Activated CD8-positive, alpha-beta T cell treated with anti-CD3 and anti-CD28 coated beads, Interleukin-2, amount 10 ng/mL, durations not matched to agents 7 days and 5 days (primary cell): ENCODE data around the gene TIAM2. TPM values are rescaled to one million over a fixed set of nuclear protein-coding genes. Genes with fewer than 3 reads are reported as not detected.
A peak's percentile ranks its signal among the peaks of the same experiment; 100 is the strongest.

Source experiments
- ATAC-seq: fragments of 150-1000 bp; cut with Tn5 transposase; one replicate; pipeline ENCODE4 v1.10.0; 2021; ENCODE audit warnings: moderate library complexity
- CTCF ChIA-PET: fragments of 350-600 bp; sonication (Branson Sonifier 250); formaldehyde crosslinking; loops from one replicate; lab custom pipeline; 2021; ENCODE audit warnings: antibody characterized with exemption; lab: Charles Lee
- POLR2A ChIA-PET: fragments of 350-600 bp; sonication (Branson Sonifier 250); formaldehyde crosslinking; loops from one replicate; lab custom pipeline; 2021; ENCODE audit warnings: antibody characterized with exemption; lab: Charles Lee
- DNase-seq: peaks from one replicate; pipeline ENCODE4 v3.0.0-alpha.2; 2020
- H3K27ac Mint-ChIP-seq: one replicate; pipeline ENCODE4 v1.8.0; 2021; ENCODE audit warnings: mild to moderate bottlenecking, mixed read lengths
- H3K27me3 Mint-ChIP-seq: one replicate; pipeline ENCODE4 v1.8.0; 2021; ENCODE audit warnings: low read depth, mixed read lengths
- H3K36me3 Mint-ChIP-seq: one replicate; pipeline ENCODE4 v1.8.0; 2021; ENCODE audit warnings: low read depth, mixed read lengths
- H3K4me1 Mint-ChIP-seq: one replicate; pipeline ENCODE4 v1.8.0; 2021; ENCODE audit warnings: low read depth, mixed read lengths
- H3K4me3 Mint-ChIP-seq: one replicate; pipeline ENCODE4 v1.8.0; 2021; ENCODE audit warnings: mild to moderate bottlenecking, mixed read lengths
- H3K9me3 Mint-ChIP-seq: one replicate; pipeline ENCODE4 v1.8.0; 2022; ENCODE audit warnings: mixed read lengths; ENCODE audit not compliant: insufficient read depth
- total RNA-seq, 2 experiments: library from RNA; stranded (reverse); gene quantifications; one replicate each; pipeline ENCODE4 v1.2.3, GENCODE V29; 2021

Gene TIAM2
- total RNA-seq, 2 experiments from 2014 or later = 2.9 to 4.5 TPM

DNA sequence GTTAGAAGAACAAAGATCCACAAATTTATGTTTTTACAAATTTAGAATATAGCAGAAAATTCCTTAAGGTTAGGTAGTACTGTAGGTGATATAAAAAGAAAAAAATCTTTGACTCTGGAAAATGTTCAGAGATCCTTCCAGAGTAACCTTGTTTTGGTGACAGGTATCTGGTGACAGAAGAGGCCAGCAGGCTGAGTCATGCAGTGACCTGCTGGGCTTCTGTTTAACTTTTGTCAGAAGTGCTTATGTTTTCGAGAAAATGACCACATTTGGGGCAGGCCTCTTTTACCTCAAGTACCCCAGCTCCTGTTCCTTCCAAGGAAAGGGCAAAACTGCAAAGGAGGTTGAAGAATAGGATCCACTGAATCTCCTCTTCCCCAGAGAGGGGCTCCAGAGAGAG lies 258.2 kb downstream of the TIAM2 start:
- CTCF ChIA-PET = no interaction called here
- Mint-ChIP-seq H3K36me3 (peaks cover 30% of the 10 kb centered on the region), H3K27me3 (no peaks in the 10 kb centered on the region), H3K4me1 (no peaks in the 10 kb centered on the region), H3K27ac (no peak overlapping the region), H3K9me3 (no peaks in the 10 kb centered on the region), H3K4me3 (no peak overlapping the region)
- ATAC-seq (no peak), DNase-seq (no peak)
- POLR2A ChIA-PET = no interaction called here

DNA sequence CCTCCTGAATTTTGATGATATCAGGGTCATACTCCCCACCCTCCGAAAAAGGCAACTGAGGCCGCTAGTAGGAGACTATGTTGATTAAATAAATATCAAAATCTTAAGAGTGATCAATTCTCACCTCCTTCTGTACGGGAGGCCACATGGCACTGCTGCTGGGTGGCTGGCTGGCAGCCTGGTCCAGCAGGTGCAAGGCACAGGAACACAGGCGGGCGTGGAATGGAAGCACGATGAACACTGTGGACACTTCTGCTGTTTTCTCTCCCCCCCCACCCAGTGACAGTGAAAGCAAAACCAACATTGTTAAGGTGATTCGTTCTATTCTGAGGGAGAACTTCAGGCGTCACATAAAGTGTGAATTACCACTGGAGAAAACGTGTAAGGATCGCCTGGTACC lies 259.0 kb downstream of the TIAM2 start:
- Mint-ChIP-seq H3K36me3 (peaks cover 30% of the 10 kb centered on the region), H3K9me3 (no peaks in the 10 kb centered on the region), H3K27ac (no peak overlapping the region), H3K27me3 (no peaks in the 10 kb centered on the region), H3K4me3 (no peak overlapping the region), H3K4me1 (no peaks in the 10 kb centered on the region)
- DNase-seq = no peak
- POLR2A ChIA-PET = no interaction called here
- no peak for ATAC-seq
- CTCF ChIA-PET = no interaction called here

DNA sequence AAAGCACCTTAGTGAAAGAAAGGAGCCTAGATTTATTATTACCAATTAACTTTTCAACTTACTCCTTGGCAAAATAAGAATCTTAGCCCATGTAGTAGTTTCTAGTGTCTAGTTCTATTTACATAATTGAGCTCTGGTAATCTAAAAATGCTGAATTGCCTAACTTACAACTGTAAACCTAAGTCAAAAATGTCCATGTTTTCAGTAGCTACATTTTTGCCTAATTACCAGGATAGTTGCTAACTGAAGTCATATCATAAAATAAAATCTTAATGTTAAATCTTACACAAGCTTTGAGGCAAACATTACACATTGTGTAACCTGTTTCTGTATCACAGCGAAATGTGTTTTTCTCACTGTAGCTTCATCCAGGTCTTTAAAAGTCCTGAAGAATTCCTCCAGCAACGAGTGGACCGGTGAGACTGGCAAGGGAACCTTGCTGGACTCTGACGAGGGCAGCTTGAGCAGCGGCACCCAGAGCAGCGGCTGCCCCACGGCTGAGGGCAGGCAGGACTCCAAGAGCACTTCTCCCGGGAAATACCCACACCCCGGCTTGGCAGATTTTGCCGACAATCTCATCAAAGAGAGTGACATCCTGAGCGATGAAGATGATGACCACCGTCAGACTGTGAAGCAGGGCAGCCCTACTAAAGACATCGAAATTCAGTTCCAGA lies 261.1 kb downstream of the TIAM2 start:
- H3K27me3 Mint-ChIP-seq = no peaks in the 10 kb centered on the region
- peaks cover 24% of the 10 kb centered on the region for H3K36me3 Mint-ChIP-seq
- ChIA-PET CTCF (interaction anchor here (0.6 to 1.6 kb wide), 2 partner anchors 11 to 81 kb away, joined by 3 to 5 read pairs; no protein-coding TSS in a partner anchor), POLR2A (no interaction called here)
- DNase-seq (no peak), ATAC-seq (no peak)
- no peaks in the 10 kb centered on the region for H3K9me3 Mint-ChIP-seq
- no peaks in the 10 kb centered on the region for H3K4me1 Mint-ChIP-seq
- H3K4me3 Mint-ChIP-seq = no peak overlapping the region
- no peak overlapping the region for H3K27ac Mint-ChIP-seq

DNA sequence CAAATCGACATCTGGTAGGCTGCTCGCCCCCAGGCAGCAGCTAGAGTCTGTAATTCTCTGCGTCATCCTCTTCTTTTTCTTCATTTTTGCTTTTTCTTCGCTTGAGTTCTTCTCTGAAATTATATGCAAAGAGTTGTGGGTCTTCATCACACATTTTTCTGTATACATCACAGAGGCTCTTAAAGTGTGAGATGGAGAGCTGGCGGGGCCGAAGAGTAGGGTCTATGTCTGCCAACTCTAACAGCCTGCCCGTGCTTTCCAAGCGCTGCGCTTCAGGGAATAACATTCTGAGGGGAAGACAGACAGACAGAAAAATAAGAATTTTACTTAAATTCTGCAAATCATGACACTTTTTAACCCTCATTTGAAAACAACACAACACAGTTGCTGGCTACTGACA lies 262.7 kb downstream of the TIAM2 start:
- DNase-seq (no peak), ATAC-seq (no peak)
- no peaks in the 10 kb centered on the region for H3K9me3 Mint-ChIP-seq
- CTCF ChIA-PET = interaction anchor here (1.3 kb wide), 2 partner anchors 10 to 31 kb away, joined by 3 to 4 read pairs; no protein-coding TSS in a partner anchor
- H3K36me3 Mint-ChIP-seq = peaks cover 22% of the 10 kb centered on the region
- no peaks in the 10 kb centered on the region for H3K4me1 Mint-ChIP-seq
- no peak overlapping the region for H3K4me3 Mint-ChIP-seq
- POLR2A ChIA-PET = no interaction called here
- H3K27ac Mint-ChIP-seq = no peak overlapping the region
- no peaks in the 10 kb centered on the region for H3K27me3 Mint-ChIP-seq

DNA sequence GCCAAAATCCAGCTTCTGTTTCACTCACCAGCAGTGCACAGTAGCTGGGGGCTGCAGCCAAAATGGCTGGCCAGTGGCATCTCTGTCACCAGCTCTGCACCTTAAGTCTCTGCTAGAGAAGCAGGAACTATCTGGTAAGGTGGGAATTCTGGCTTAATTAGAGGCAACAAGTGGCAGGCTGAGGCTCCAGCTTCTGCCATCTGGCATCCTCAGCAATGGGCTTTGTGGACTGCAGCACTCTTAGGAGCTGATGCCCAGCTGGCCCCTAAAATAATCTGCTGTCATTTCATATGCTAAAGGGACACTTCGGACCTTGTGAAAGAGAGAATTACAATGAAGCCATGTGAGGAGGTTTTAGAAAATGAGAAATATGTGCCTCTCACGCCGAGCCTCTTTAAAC lies 264.1 kb downstream of the TIAM2 start:
- H3K9me3 Mint-ChIP-seq = no peaks in the 10 kb centered on the region
- no peak overlapping the region for H3K27ac Mint-ChIP-seq
- H3K27me3 Mint-ChIP-seq = no peaks in the 10 kb centered on the region
- ATAC-seq (no peak), DNase-seq (no peak)
- no peaks in the 10 kb centered on the region for H3K4me1 Mint-ChIP-seq
- no peak overlapping the region for H3K4me3 Mint-ChIP-seq
- POLR2A ChIA-PET = no interaction called here
- peaks cover 15% of the 10 kb centered on the region for H3K36me3 Mint-ChIP-seq
- CTCF ChIA-PET = interaction anchor here (0.8 kb wide), 1 partner anchor 16 kb away, joined by 3 read pairs; no protein-coding TSS in a partner anchor

DNA sequence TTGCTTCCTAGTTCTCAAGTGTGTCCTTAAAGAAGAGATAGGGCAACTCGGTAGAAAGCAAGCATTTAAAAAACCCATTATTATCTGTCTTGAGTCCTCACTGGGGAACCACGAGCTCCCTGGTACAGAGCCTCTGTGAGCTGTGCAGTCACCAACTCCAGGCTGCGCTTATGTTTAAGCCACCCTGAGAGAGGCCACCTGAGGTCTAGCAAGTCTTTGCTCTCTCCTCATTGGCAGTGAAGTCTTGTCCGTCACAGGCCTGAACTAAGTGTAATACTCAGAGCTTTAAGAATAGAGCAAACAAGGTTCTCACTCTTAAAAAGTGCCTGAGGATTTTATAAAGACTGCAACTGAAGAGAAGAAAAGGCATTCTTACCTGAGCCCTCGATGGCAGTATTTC lies 264.8 kb downstream of the TIAM2 start:
- H3K4me3 Mint-ChIP-seq = no peak overlapping the region
- no peak overlapping the region for H3K27ac Mint-ChIP-seq
- ChIA-PET POLR2A (no interaction called here), CTCF (interaction anchor here (0.8 kb wide), 2 partner anchors 10 to 15 kb away, joined by 3 to 4 read pairs; no protein-coding TSS in a partner anchor)
- H3K9me3 Mint-ChIP-seq = no peaks in the 10 kb centered on the region
- H3K27me3 Mint-ChIP-seq = no peaks in the 10 kb centered on the region
- no peak for DNase-seq
- H3K4me1 Mint-ChIP-seq = no peaks in the 10 kb centered on the region
- ATAC-seq = no peak
- H3K36me3 Mint-ChIP-seq = peaks cover 11% of the 10 kb centered on the region

DNA sequence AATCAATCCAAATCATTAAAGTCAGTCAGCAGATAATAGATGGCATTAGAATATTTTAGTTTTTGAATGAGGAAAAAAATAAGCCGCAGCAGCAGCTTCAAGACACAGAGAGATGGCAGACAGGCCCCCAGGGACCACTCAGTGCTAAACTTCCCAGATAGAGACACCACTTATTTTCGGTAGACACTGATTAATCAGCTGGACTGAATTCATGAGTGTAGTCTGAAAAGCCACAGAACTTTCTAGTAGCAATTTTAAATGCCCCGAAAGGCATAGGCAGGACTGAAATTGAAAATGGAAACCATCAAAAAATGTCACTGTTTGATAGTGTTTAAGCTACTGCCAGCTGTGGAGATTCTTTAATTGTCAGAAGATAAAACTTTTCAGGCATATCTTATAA lies 265.6 kb downstream of the TIAM2 start:
- no peak overlapping the region for H3K4me3 Mint-ChIP-seq
- no peaks in the 10 kb centered on the region for H3K4me1 Mint-ChIP-seq
- peaks cover 8% of the 10 kb centered on the region for H3K36me3 Mint-ChIP-seq
- H3K27ac Mint-ChIP-seq = no peak overlapping the region
- ATAC-seq (no peak), DNase-seq (no peak)
- H3K9me3 Mint-ChIP-seq = no peaks in the 10 kb centered on the region
- CTCF ChIA-PET = no interaction called here
- no peaks in the 10 kb centered on the region for H3K27me3 Mint-ChIP-seq
- POLR2A ChIA-PET = no interaction called here

DNA sequence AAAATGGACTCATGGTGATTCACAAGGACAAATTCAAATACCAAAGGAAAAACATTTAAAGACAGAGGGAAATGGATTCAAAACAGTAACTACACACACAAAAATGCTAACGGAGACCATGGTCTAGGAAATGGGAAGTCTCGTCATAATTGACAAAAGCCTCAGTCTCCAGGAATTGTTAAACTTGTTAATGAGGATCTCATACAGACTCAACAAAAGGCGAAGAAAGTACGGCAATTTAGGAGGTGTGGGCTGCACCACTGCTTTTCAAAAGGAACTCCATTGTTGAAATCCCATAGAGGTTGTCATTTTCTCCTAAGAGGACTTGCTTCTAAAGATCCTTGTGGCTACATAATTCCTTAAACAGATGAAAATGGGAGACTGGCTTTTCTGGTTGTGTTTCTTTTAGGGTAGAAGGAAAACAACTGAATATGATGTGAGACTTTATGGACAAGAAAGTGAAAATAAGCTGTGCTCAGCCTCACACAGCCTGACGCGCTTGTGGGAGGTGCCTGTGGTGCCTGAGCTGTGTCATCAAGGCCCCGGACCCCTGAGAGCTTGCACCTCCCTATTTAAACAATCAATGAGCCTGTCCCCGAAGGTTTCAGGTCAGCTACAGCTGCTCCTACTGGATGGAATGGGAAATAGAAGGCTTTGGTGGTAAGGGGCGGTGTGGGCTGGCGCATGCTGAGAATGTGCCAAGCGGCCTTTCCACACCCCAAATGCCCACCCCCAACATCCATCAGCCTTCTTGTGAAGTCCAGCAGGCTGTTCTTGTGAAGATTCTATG lies 266.2 kb downstream of the TIAM2 start:
- ChIA-PET CTCF (no interaction called here), POLR2A (no interaction called here)
- DNase-seq (no peak), ATAC-seq (no peak)
- Mint-ChIP-seq H3K9me3 (no peaks in the 10 kb centered on the region), H3K4me3 (no peak overlapping the region), H3K27ac (no peak overlapping the region), H3K36me3 (peaks cover 12% of the 10 kb centered on the region), H3K4me1 (no peaks in the 10 kb centered on the region), H3K27me3 (no peaks in the 10 kb centered on the region)

DNA sequence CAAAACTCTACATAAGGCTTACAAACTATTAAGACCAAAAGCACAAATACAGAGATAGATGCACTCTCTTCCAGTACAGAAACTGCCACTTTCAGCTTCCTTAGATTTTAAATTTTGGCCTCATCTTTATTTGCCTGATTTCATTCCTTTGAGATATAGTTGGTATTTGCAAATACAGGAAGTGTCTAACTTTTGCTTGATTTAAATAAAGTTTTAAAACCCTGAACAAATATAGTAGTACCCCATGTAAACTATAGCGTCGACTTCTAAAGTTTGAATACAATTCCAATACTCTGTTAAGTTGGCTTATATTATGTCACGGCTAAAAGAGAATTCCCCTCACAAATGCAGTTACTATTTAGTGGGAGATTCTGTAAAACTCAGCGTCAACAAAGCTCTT lies 267.5 kb downstream of the TIAM2 start:
- peaks cover 3% of the 10 kb centered on the region for H3K4me1 Mint-ChIP-seq
- H3K27ac Mint-ChIP-seq = peak overlapping the region; percentile 12
- POLR2A ChIA-PET = no interaction called here
- H3K27me3 Mint-ChIP-seq = no peaks in the 10 kb centered on the region
- no peak for ATAC-seq
- peaks cover 12% of the 10 kb centered on the region for H3K36me3 Mint-ChIP-seq
- H3K4me3 Mint-ChIP-seq = no peak overlapping the region
- DNase-seq = no peak
- H3K9me3 Mint-ChIP-seq = no peaks in the 10 kb centered on the region
- CTCF ChIA-PET = interaction anchor here (1.0 kb wide), 1 partner anchor 335 kb away, joined by 3 read pairs; no protein-coding TSS in a partner anchor

DNA sequence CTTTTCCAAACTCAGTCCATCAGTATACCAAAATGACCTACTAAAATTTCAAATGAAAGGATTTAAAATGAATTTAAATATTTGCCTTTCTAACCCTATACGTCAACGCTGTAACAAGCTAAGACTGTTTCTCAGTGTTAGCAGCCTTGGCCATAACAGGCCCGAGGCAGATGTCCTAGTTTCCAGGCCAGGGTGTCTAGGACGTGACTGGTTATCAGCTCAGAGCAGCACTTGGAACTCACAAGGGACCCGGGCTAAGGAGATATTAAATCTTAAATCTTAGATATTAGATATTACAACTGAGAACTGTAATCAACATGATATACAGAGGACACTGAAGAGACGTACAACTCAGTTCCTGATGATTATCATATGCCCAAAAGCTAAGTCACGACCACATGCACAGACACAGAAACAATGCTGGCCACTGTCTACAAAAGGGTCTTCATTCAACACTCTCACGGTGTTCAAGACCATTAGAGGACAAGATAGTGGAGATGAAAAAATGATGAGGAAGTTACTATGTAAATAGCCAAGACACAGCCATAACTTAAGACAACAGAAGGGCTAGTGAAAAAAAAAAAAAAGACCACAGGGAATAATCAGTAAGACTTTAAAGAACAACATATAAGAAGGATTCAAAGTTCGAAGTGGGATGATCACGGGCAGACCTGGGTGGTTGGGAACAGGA lies 268.4 kb downstream of the TIAM2 start, which contains the start of gene CLDN20:
TSS of gene CLDN20 (plus strand) at position 641 of the 691 bp plus-strand sequence. CDS start 11,707 bp downstream, outside the sequence.
- H3K27ac Mint-ChIP-seq = no peak within 1 kb of the TSS
- peaks cover 8% of the 10 kb centered on the region for H3K4me1 Mint-ChIP-seq
- no peaks in the 10 kb centered on the region for H3K9me3 Mint-ChIP-seq
- ChIA-PET POLR2A (no interaction called here), CTCF (interaction anchor here (1.0 kb wide), 1 partner anchor 336 kb away, joined by 3 read pairs; no protein-coding TSS in a partner anchor)
- peaks cover 11% of the 10 kb centered on the region for H3K36me3 Mint-ChIP-seq
- no peak within 1 kb of the TSS for H3K4me3 Mint-ChIP-seq
- no peaks in the 10 kb centered on the region for H3K27me3 Mint-ChIP-seq
- DNase-seq (no peak), ATAC-seq (no peak)

DNA sequence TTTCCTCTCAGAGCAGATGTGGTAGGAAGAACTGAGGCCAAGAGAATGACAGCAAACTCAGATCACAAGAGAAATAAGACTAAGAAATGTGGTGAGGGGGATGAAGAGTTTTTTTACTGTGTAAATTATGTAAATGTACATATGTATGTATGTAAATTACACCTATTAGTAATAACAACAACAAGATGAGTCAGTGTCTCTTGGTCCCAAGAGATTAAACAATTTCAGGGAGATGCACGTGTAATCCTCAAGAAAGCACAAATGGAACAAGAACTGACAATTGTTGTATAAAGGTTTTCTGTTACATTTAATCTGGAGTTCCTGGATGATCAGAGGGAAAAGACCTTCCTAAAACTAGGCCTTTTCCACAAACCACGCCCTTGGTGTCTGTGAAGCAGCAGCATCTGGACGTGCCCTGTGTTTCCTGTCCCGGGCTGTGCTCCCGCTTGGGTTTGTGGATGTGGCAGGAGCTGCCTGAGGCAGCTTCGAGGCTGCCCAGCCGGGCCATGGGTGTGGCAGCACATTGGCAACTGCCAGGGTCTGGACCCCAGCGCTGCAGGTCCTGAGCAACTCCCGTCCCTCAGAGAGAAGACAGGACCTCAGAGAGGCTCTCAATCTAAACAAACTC lies 269.7 kb downstream of the TIAM2 start:
- DNase-seq (no peak), ATAC-seq (no peak)
- Mint-ChIP-seq H3K27me3 (no peaks in the 10 kb centered on the region), H3K4me3 (no peak overlapping the region), H3K4me1 (peaks cover 8% of the 10 kb centered on the region), H3K36me3 (peaks cover 12% of the 10 kb centered on the region), H3K9me3 (no peaks in the 10 kb centered on the region), H3K27ac (no peak overlapping the region)
- POLR2A ChIA-PET = no interaction called here
- CTCF ChIA-PET = no interaction called here
